Smooth muscle cell (in vitro differentiated cells): Measurements from ENCODE around the gene SORCS1. TPM values are rescaled to one million over a fixed set of nuclear protein-coding genes. Genes with fewer than 3 reads are reported as not detected.

Source experiments
- DNase-seq: peaks from one replicate; lab custom pipeline; 2025; ENCODE audit not compliant: unreplicated experiment; lab: John Stamatoyannopoulos, UW
- H2AFZ ChIP-seq: fragments of 200-600 bp; sonication (generic); 2 replicates; pipeline ENCODE4 v1.6.0; 2016; ENCODE audit warnings: antibody characterized with exemption, low read depth, mild to moderate bottlenecking
- H3F3A ChIP-seq: fragments of 200-600 bp; sonication (generic); 2 replicates; pipeline ENCODE4 v1.6.0; 2017; ENCODE audit warnings: antibody characterized with exemption, low read depth
- H3K27ac ChIP-seq: fragments of 200-600 bp; sonication (generic); 2 replicates; pipeline ENCODE4 v1.5.1; 2016; ENCODE audit warnings: low read depth, mild to moderate bottlenecking
- H3K27me3 ChIP-seq: fragments of 200-600 bp; sonication (generic); 2 replicates; pipeline ENCODE4 v1.6.1; 2016; ENCODE audit warnings: low read depth, mild to moderate bottlenecking
- H3K36me3 ChIP-seq: fragments of 200-600 bp; sonication (generic); 2 replicates; pipeline ENCODE4 v1.5.1; 2016; ENCODE audit warnings: low read depth
- H3K4me1 ChIP-seq: fragments of 200-600 bp; sonication (generic); 2 replicates; pipeline ENCODE4 v1.5.1; 2016; ENCODE audit warnings: low read depth
- H3K4me2 ChIP-seq: fragments of 200-600 bp; sonication (generic); 2 replicates; pipeline ENCODE4 v1.6.0; 2016; ENCODE audit warnings: mild to moderate bottlenecking
- H3K4me3 ChIP-seq: fragments of 200-600 bp; sonication (generic); 2 replicates; pipeline ENCODE4 v1.5.1; 2016; ENCODE audit warnings: mild to moderate bottlenecking
- H3K79me2 ChIP-seq: fragments of 200-600 bp; sonication (generic); 2 replicates; pipeline ENCODE4 v1.6.0; 2016; ENCODE audit warnings: low read depth, mild to moderate bottlenecking
- H3K9ac ChIP-seq: fragments of 200-600 bp; sonication (generic); 2 replicates; pipeline ENCODE4 v1.6.0; 2016; ENCODE audit warnings: low read depth
- H3K9me3 ChIP-seq: fragments of 200-600 bp; sonication (generic); replicated peaks from 2 replicates; pipeline ENCODE4 v1.5.1; 2016; ENCODE audit warnings: low read depth
- H4K20me1 ChIP-seq: fragments of 200-600 bp; sonication (generic); 2 replicates; pipeline ENCODE4 v1.6.0; 2016; ENCODE audit warnings: low read depth
- WGBS: methylation state at CpG from one replicate; pipeline ENCODE4 v1.1.7; 2016; ENCODE audit warnings: low lambda C conversion rate; 5-methylcytosine and 5-hydroxymethylcytosine counted together
- polyA plus RNA-seq: library from polyadenylated mRNA; unstranded; fragments of >200 nt; fragmentation: Nextera tagmentation; extraction: Ambion mirVana; gene quantifications from 2 replicates; pipeline ENCODE4 v1.2.1, GENCODE V29; 2016
- total RNA-seq: library from RNA; depleted of rRNA; stranded (reverse); fragments of >200 nt; gene quantifications from 2 replicates; pipeline ENCODE4 v1.2.3, GENCODE V29; 2014
- TF ChIP-seq, protein P1 (sequence below): fragments of 200-600 bp; sonication (generic); IDR thresholded peaks from 2 replicates; pipeline ENCODE4 v1.5.1; 2017; ENCODE audit warnings: borderline replicate concordance, mild to moderate bottlenecking, antibody characterized with exemption; ENCODE audit not compliant: insufficient read depth, poor library complexity, severe bottlenecking

Gene SORCS1
- total and polyA plus RNA-seq, 2 experiments from 2014 or later, result 0.67 TPM; not detected in 1

DNA sequence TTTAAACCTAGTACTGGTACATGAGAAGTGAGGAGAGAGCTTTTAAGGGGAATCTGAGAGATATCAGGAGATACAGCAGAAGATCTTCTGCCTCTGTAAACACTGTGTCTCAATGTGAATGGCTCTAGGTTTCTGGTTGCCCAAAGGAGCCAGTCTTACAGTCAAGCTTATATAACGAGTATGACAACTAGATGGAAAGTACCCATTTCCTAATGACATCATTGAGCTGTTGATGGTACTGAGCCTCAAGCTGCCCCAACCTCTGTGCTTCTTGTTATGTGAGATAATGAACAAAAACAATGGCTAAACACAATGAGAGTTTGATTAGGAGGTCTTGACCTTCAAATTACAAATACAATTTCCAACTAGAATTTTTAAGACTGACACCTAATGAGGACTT is 451.5 kb downstream of the SORCS1 start:
- H3K9me3 ChIP-seq, result no peaks in the 10 kb centered on the region
- H3F3A ChIP-seq, result no peaks in the 10 kb centered on the region
- no peak overlapping the region for H3K27ac ChIP-seq
- no peaks in the 10 kb centered on the region for H3K4me1 ChIP-seq
- H3K4me2 ChIP-seq, result no peak overlapping the region
- H3K4me3 ChIP-seq, result no peak overlapping the region
- H4K20me1 ChIP-seq, result no peaks in the 10 kb centered on the region
- H3K36me3 ChIP-seq, result no peaks in the 10 kb centered on the region
- WGBS, result 85% methylated on average over 1 of the region's 1 CpG
- H3K27me3 ChIP-seq, result no peaks in the 10 kb centered on the region
- no peaks in the 10 kb centered on the region for H3K79me2 ChIP-seq
- no peak for DNase-seq
- no peak overlapping the region for H2AFZ ChIP-seq
- TF ChIP-seq, protein P1, sequence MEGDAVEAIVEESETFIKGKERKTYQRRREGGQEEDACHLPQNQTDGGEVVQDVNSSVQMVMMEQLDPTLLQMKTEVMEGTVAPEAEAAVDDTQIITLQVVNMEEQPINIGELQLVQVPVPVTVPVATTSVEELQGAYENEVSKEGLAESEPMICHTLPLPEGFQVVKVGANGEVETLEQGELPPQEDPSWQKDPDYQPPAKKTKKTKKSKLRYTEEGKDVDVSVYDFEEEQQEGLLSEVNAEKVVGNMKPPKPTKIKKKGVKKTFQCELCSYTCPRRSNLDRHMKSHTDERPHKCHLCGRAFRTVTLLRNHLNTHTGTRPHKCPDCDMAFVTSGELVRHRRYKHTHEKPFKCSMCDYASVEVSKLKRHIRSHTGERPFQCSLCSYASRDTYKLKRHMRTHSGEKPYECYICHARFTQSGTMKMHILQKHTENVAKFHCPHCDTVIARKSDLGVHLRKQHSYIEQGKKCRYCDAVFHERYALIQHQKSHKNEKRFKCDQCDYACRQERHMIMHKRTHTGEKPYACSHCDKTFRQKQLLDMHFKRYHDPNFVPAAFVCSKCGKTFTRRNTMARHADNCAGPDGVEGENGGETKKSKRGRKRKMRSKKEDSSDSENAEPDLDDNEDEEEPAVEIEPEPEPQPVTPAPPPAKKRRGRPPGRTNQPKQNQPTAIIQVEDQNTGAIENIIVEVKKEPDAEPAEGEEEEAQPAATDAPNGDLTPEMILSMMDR, result no peak
- no peak overlapping the region for H3K9ac ChIP-seq

- Histone ChIP-seq H4K20me1 (no peaks in the 10 kb centered on the region), H3K27me3 (no peaks in the 10 kb centered on the region), H3K9me3 (no peaks in the 10 kb centered on the region), H3K4me1 (no peaks in the 10 kb centered on the region), H3F3A (no peaks in the 10 kb centered on the region), H3K4me3 (no peak overlapping the region), H3K4me2 (no peak overlapping the region), H3K27ac (no peak overlapping the region), H3K36me3 (no peaks in the 10 kb centered on the region), H3K79me2 (no peaks in the 10 kb centered on the region), H3K9ac (no peak overlapping the region), H2AFZ (no peak overlapping the region)
- no peak for DNase-seq
- TF ChIP-seq, protein P1, result peak; percentile 78
- 70% methylated on average over 6 of the region's 6 CpGs for WGBS
These were observed 453.1 kb downstream of the SORCS1 start for GRCh38 chr10:106711313-106711906.

GRCh38 chr10:106708506-106708905 is 456.0 kb downstream of the SORCS1 start:
- H3F3A ChIP-seq, result no peaks in the 10 kb centered on the region
- no peaks in the 10 kb centered on the region for H3K4me1 ChIP-seq
- H2AFZ ChIP-seq, result no peak overlapping the region
- no peaks in the 10 kb centered on the region for H3K36me3 ChIP-seq
- H3K79me2 ChIP-seq, result no peaks in the 10 kb centered on the region
- no peak overlapping the region for H3K4me3 ChIP-seq
- TF ChIP-seq, protein P1, result no peak
- H3K27me3 ChIP-seq, result peaks cover 4% of the 10 kb centered on the region
- H3K4me2 ChIP-seq, result no peak overlapping the region
- H3K27ac ChIP-seq, result no peak overlapping the region
- no peaks in the 10 kb centered on the region for H4K20me1 ChIP-seq
- H3K9me3 ChIP-seq, result no peaks in the 10 kb centered on the region
- DNase-seq, result no peak
- 46% methylated on average over 2 of the region's 2 CpGs for WGBS
- no peak overlapping the region for H3K9ac ChIP-seq

GRCh38 chr10:106707657-106708056 is 456.8 kb downstream of the SORCS1 start:
- Histone ChIP-seq H3K9ac (no peak overlapping the region), H3K27ac (no peak overlapping the region), H3K79me2 (no peaks in the 10 kb centered on the region), H3F3A (no peaks in the 10 kb centered on the region), H3K9me3 (no peaks in the 10 kb centered on the region), H2AFZ (no peak overlapping the region), H3K4me2 (no peak overlapping the region), H4K20me1 (no peaks in the 10 kb centered on the region), H3K4me1 (no peaks in the 10 kb centered on the region), H3K27me3 (peaks cover 4% of the 10 kb centered on the region), H3K36me3 (no peaks in the 10 kb centered on the region), H3K4me3 (no peak overlapping the region)
- DNase-seq, result no peak
- TF ChIP-seq, protein P1, result no peak
- WGBS, result 65% methylated on average over 3 of the region's 3 CpGs
